ENCODE results near the gene UVRAG. TPM values are rescaled to one million over a fixed set of nuclear protein-coding genes. Genes with fewer than 3 reads are reported as not detected.
"Not testable (repeated sequence)": the region's sequence is repeated elsewhere in the genome, so short reads cannot be mapped to it uniquely, and the experiment has no call there.

Gene UVRAG
- total and polyA plus RNA-seq, 2 donors = 20.0 to 21.8 TPM

DNA sequence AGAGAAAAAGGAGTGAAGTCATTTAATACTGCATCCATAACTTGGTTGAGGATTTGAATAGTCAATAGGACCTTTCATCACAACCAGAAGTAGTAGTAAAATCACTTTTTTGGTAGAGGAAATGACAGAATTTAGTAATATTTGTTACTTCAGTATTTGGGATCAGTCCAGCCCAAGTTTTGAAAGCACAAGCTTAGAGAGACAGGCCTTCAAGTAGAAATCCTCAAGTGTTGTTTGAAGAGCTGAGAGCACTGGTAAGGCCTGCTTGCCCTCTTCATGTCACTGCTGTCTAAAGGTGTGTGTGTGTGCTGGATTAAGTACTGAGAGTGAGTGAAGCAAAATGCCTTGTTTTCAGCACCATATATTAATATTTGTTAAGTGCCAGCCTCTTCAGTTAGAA, 254.0 kb downstream of the UVRAG start:
- no peak for DNase-seq (ENCODE audit: low read depth in 6 of 9, low spot score in 9 of 9)
- no peaks in the 10 kb centered on the region for H3K4me1 ChIP-seq (ENCODE audit: control insufficient read depth in 2 of 2, insufficient read depth in 2 of 2, low read length in 2 of 2)
- H3K27me3 ChIP-seq (ENCODE audit: control insufficient read depth in 2 of 2, insufficient read depth in 1 of 2, low read length in 1 of 2) = no peaks in the 10 kb centered on the region
- no peaks in the 10 kb centered on the region for H3K9me3 ChIP-seq (ENCODE audit: control insufficient read depth in 2 of 2, insufficient read depth in 1 of 2, low read length in 1 of 2)
- no peak overlapping the region for H3K27ac ChIP-seq (ENCODE audit: low read depth in 1 of 2, low read length in 1 of 2)
- no peak overlapping the region for H3K4me3 ChIP-seq (ENCODE audit: low read length in 2 of 2)
- peaks cover 3 to 7% of the 10 kb centered on the region in 2 donors for H3K36me3 ChIP-seq (ENCODE audit: control insufficient read depth in 2 of 2, insufficient read depth in 2 of 2, low read length in 1 of 2)

DNA sequence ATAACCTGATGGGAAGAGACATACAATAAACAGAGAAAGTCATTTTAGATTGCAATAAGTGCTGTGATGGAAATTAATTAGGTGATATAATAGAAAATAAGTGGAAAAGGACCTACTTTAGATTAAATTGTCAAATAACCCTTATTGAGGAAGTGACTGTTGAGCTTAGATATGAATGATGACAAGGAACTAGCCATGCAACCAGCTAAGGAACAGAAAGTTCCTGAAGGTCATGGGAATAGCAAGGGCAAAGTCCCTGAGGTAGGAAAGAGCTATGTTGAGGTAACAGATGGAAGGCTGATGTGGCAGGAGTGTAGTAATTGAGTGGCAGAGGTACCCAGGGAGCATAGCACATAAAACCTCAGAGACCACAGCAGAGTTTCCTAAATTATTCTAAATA, 256.1 kb downstream of the UVRAG start:
- Histone ChIP-seq H3K4me3 (ENCODE audit: low read length in 2 of 2) (no peak overlapping the region), H3K4me1 (ENCODE audit: control insufficient read depth in 2 of 2, insufficient read depth in 2 of 2, low read length in 2 of 2) (no peaks in the 10 kb centered on the region), H3K36me3 (ENCODE audit: control insufficient read depth in 2 of 2, insufficient read depth in 2 of 2, low read length in 1 of 2) (peaks cover 3 to 7% of the 10 kb centered on the region in 2 donors), H3K9me3 (ENCODE audit: control insufficient read depth in 2 of 2, insufficient read depth in 1 of 2, low read length in 1 of 2) (no peaks in the 10 kb centered on the region), H3K27me3 (ENCODE audit: control insufficient read depth in 2 of 2, insufficient read depth in 1 of 2, low read length in 1 of 2) (no peaks in the 10 kb centered on the region), H3K27ac (ENCODE audit: low read depth in 1 of 2, low read length in 1 of 2) (no peak overlapping the region)
- DNase-seq (ENCODE audit: low read depth in 6 of 9, low spot score in 9 of 9) = no peak

DNA sequence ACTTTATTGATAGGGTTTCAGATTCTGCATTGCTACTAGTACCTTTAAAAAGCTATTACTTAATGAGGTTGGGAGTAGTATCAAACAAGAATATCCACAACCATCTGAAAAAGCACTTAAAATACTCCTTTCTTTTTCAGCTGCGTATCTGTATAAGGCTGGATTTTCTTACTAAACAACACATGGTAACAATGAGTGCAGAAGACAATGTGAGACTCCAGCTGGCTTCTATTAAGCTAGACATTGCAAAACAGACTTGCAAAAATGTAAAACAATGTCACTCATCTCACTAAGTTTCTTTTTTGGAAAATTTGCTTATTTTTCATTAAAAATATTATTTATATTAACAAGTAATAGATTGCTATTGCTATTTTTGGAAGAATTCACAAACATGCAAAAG, 258.7 kb downstream of the UVRAG start:
- WGBS = 94% methylated on average over 1 of the region's 1 CpG
- no peak for DNase-seq (ENCODE audit: low read depth in 6 of 9, low spot score in 9 of 9)

DNA sequence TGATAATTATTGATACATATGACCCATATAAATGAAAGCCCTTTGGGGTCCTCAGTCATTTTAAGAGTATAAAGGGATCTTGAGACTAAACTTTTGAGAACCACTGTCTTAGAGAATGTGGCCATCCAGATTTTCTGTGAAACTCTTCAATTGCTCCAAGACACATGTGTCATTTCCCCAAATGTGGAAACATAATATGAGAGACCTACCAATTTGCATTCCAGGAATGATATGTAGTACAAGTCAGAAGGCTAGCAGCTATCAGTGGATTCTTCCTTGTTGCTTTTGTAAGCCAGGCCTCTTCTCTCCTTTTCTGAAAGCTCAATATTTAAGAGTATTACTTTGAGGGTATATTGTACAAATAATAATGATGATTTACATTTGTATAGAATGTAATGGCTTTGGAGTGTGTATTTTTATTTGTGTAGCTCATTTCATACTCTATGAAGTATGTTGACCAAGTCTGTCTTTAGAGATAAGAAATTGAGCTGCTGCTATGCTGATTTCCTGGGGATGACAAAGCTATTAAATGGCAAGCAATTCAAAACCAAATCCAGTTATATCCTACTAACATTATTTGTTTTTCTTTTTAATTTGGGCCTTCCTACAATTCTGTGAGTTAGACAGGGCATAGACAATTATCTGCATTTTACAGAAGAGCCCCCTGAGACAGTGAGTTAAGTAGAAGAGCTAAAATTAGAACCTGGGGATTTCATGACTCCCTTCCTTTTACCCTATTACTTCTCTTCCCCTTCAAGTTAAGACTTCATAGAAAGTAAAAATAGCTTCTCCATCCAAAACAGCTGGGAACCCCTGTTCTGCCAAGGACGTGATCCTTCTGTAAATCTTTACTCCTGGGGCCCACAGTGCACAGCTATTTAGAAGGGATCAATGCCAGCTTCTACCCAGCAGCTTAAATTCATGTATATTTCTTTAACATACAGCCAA, 259.4 kb downstream of the UVRAG start:
- Histone ChIP-seq H3K4me1 (ENCODE audit: control insufficient read depth in 2 of 2, insufficient read depth in 2 of 2, low read length in 2 of 2) (no peaks in the 10 kb centered on the region), H3K27ac (ENCODE audit: low read depth in 1 of 2, low read length in 1 of 2) (no peak overlapping the region), H3K36me3 (ENCODE audit: control insufficient read depth in 2 of 2, insufficient read depth in 2 of 2, low read length in 1 of 2) (no peaks in the 10 kb centered on the region), H3K27me3 (ENCODE audit: control insufficient read depth in 2 of 2, insufficient read depth in 1 of 2, low read length in 1 of 2) (no peaks in the 10 kb centered on the region), H3K9me3 (ENCODE audit: control insufficient read depth in 2 of 2, insufficient read depth in 1 of 2, low read length in 1 of 2) (no peaks in the 10 kb centered on the region), H3K4me3 (ENCODE audit: low read length in 2 of 2) (no peak overlapping the region)
- DNase-seq (ENCODE audit: low read depth in 6 of 9, low spot score in 9 of 9) = no peak
- WGBS = 52% methylated on average over 1 of the region's 1 CpG

More for the DNA sequence above, 258.7 kb downstream of the UVRAG start:
- no peaks in the 10 kb centered on the region for H3K36me3 ChIP-seq (ENCODE audit: control insufficient read depth in 2 of 2, insufficient read depth in 2 of 2, low read length in 1 of 2)
- no peaks in the 10 kb centered on the region for H3K4me1 ChIP-seq (ENCODE audit: control insufficient read depth in 2 of 2, insufficient read depth in 2 of 2, low read length in 2 of 2)
- H3K27me3 ChIP-seq (ENCODE audit: control insufficient read depth in 2 of 2, insufficient read depth in 1 of 2, low read length in 1 of 2) = no peaks in the 10 kb centered on the region
- no peak overlapping the region for H3K27ac ChIP-seq (ENCODE audit: low read depth in 1 of 2, low read length in 1 of 2)
- H3K4me3 ChIP-seq (ENCODE audit: low read length in 2 of 2) = no peak overlapping the region
- no peaks in the 10 kb centered on the region for H3K9me3 ChIP-seq (ENCODE audit: control insufficient read depth in 2 of 2, insufficient read depth in 1 of 2, low read length in 1 of 2)

DNA sequence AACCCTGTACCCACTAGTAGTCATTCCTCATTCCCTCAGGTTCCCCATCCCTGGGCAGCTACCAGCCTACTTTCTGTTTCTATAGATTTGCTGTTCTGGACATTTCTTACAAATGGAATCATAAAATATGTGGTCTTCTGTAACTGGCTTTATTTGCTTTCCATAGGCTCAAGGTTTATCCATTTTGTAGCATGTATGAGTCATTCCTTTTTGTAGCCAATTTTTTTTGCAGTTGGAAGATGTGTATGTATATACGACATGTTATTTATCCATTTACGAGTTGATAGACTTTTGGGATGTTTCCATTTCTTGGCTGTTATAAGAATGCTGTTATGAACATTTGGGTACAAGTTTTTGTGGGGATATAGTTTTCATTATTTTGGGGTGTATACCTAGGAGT, 260.7 kb downstream of the UVRAG start:
- no peak overlapping the region for H3K27ac ChIP-seq (ENCODE audit: low read depth in 1 of 2, low read length in 1 of 2)

DNA sequence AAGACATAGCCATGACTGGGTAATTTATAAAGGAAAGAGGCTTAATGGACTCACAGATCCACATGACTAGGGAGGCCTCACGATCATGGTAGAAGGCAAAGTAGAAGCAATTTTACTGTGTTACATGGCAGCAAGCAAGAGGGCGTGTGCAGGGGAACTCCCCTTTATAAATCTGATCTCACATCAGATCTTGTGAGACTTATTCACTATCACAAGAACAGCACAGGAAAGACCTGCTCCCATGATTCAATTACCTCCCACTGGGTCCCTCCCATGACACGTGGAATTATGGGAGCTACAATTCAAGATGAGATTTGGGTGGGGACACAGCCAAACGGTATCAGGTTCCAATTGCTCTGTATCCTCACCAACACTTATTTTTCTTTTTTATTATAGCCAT, 261.2 kb downstream of the UVRAG start:
- not testable (repeated sequence) for H3K9me3 ChIP-seq (ENCODE audit: control insufficient read depth in 2 of 2, insufficient read depth in 1 of 2, low read length in 1 of 2); H3K4me1 ChIP-seq (ENCODE audit: control insufficient read depth in 2 of 2, insufficient read depth in 2 of 2, low read length in 2 of 2); DNase-seq (ENCODE audit: low read depth in 6 of 9, low spot score in 9 of 9); H3K27ac ChIP-seq (ENCODE audit: low read depth in 1 of 2, low read length in 1 of 2); H3K36me3 ChIP-seq (ENCODE audit: control insufficient read depth in 2 of 2, insufficient read depth in 2 of 2, low read length in 1 of 2); H3K4me3 ChIP-seq (ENCODE audit: low read length in 2 of 2); H3K27me3 ChIP-seq (ENCODE audit: control insufficient read depth in 2 of 2, insufficient read depth in 1 of 2, low read length in 1 of 2)
- WGBS = 98% methylated on average over 4 of the region's 4 CpGs

More for the DNA sequence above, 260.7 kb downstream of the UVRAG start:
- Histone ChIP-seq H3K36me3 (ENCODE audit: control insufficient read depth in 2 of 2, insufficient read depth in 2 of 2, low read length in 1 of 2) (no peaks in the 10 kb centered on the region), H3K4me1 (ENCODE audit: control insufficient read depth in 2 of 2, insufficient read depth in 2 of 2, low read length in 2 of 2) (no peaks in the 10 kb centered on the region), H3K27me3 (ENCODE audit: control insufficient read depth in 2 of 2, insufficient read depth in 1 of 2, low read length in 1 of 2) (no peaks in the 10 kb centered on the region), H3K9me3 (ENCODE audit: control insufficient read depth in 2 of 2, insufficient read depth in 1 of 2, low read length in 1 of 2) (no peaks in the 10 kb centered on the region), H3K4me3 (ENCODE audit: low read length in 2 of 2) (no peak overlapping the region)
- DNase-seq (ENCODE audit: low read depth in 6 of 9, low spot score in 9 of 9) = no peak
- WGBS = 97% methylated on average over 2 of the region's 2 CpGs

DNA sequence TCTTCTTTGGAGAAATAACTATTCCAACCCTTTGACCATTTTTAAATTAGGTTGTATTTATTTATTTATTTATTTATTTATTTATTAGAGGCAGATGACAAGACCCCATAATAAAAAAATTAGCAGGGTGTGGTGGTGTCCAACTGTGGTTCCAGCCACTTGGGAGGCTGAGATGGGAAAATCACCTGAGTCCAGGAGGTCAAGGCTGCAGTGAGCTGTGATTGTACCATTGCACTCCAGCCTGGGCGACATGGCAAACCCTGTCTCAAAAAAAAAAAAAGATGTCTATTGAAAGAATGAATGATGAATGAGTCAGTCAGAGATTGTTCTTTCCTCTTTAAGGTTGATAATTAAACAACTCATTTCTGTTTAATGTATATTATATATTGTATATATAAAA, 261.7 kb downstream of the UVRAG start:
- Histone ChIP-seq H3K4me3 (ENCODE audit: low read length in 2 of 2) (no peak overlapping the region), H3K36me3 (ENCODE audit: control insufficient read depth in 2 of 2, insufficient read depth in 2 of 2, low read length in 1 of 2) (no peaks in the 10 kb centered on the region), H3K27me3 (ENCODE audit: control insufficient read depth in 2 of 2, insufficient read depth in 1 of 2, low read length in 1 of 2) (no peaks in the 10 kb centered on the region), H3K27ac (ENCODE audit: low read depth in 1 of 2, low read length in 1 of 2) (no peak overlapping the region), H3K4me1 (ENCODE audit: control insufficient read depth in 2 of 2, insufficient read depth in 2 of 2, low read length in 2 of 2) (no peaks in the 10 kb centered on the region), H3K9me3 (ENCODE audit: control insufficient read depth in 2 of 2, insufficient read depth in 1 of 2, low read length in 1 of 2) (no peaks in the 10 kb centered on the region)
- 100% methylated on average over 1 of the region's 1 CpG for WGBS
- no peak for DNase-seq (ENCODE audit: low read depth in 6 of 9, low spot score in 9 of 9)

DNA sequence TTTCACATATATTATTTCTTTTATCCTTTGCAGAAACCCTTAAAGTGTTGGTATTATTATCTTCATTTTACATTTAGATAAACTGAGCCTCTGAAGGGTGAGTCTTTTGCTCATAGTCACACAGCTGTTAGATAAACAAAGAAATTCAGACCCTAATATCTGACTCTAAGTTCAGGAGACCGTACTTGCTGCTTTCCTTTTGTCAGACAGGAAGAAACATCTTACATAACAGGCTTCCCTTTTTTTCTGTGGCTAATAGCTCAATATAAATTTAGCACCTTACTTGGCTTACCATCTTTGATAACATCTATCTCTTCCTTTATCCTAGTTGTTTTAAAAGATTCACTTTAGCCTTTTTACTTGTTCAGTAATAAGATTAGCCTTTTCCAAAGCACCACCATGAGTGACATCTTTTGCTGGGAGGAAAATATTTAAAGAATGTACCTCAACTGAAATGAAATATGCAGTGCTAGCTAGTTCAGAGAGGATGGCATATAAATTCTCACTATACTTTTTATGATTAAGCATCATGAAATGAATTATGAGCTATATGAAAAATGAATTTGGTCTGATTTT, 262.7 kb downstream of the UVRAG start:
- no peak overlapping the region for H3K4me3 ChIP-seq (ENCODE audit: low read length in 2 of 2)
- no peaks in the 10 kb centered on the region for H3K4me1 ChIP-seq (ENCODE audit: control insufficient read depth in 2 of 2, insufficient read depth in 2 of 2, low read length in 2 of 2)
- no peaks in the 10 kb centered on the region for H3K36me3 ChIP-seq (ENCODE audit: control insufficient read depth in 2 of 2, insufficient read depth in 2 of 2, low read length in 1 of 2)
- no peaks in the 10 kb centered on the region for H3K27me3 ChIP-seq (ENCODE audit: control insufficient read depth in 2 of 2, insufficient read depth in 1 of 2, low read length in 1 of 2)
- no peak for DNase-seq (ENCODE audit: low read depth in 6 of 9, low spot score in 9 of 9)
- H3K27ac ChIP-seq (ENCODE audit: low read depth in 1 of 2, low read length in 1 of 2) = no peak overlapping the region
- H3K9me3 ChIP-seq (ENCODE audit: control insufficient read depth in 2 of 2, insufficient read depth in 1 of 2, low read length in 1 of 2) = no peaks in the 10 kb centered on the region
- 21% methylated on average over 1 of the region's 1 CpG for WGBS

DNA sequence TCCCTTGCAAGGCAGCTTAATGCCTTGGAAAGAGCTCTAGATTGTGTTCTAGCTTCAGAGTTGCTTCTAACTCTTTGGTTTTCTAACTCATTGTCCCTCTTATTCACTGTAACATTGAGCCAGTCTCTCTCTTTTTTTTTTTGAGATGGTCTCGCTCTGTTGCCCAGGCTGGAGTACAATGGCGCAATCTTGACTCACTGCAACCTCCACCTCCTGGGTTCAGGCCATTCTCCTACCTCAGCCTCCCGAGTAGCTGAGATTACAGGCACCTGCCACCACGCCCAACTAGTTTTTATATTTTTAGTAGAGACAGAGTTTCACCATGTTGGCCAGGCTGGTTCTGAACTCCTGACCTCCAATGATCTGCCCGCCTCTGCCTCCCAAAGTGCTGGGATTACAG, 266.1 kb downstream of the UVRAG start:
- DNase-seq (ENCODE audit: low read depth in 6 of 9, low spot score in 9 of 9); H3K27me3 ChIP-seq (ENCODE audit: control insufficient read depth in 2 of 2, insufficient read depth in 1 of 2, low read length in 1 of 2); H3K9me3 ChIP-seq (ENCODE audit: control insufficient read depth in 2 of 2, insufficient read depth in 1 of 2, low read length in 1 of 2); H3K36me3 ChIP-seq (ENCODE audit: control insufficient read depth in 2 of 2, insufficient read depth in 2 of 2, low read length in 1 of 2); H3K27ac ChIP-seq (ENCODE audit: low read depth in 1 of 2, low read length in 1 of 2); H3K4me3 ChIP-seq (ENCODE audit: low read length in 2 of 2); H3K4me1 ChIP-seq (ENCODE audit: control insufficient read depth in 2 of 2, insufficient read depth in 2 of 2, low read length in 2 of 2): not testable (repeated sequence)
- 98% methylated on average over 5 of the region's 5 CpGs for WGBS

All from thymus (tissue), 11 donors.